K562 (cell line): ENCODE data around the gene TMEM108. TPM values are rescaled to one million over a fixed set of nuclear protein-coding genes. Genes with fewer than 3 reads are reported as not detected.

Source experiments
- MTF1 ChIP-seq: fragments of 250-450 bp; sonication (Bioruptor Pico); IDR thresholded peaks from 2 replicates; pipeline ENCODE4 v1.9.0; 2021; ENCODE audit warnings: moderate library complexity, mild to moderate bottlenecking, inconsistent platforms, borderline replicate concordance
- SREBF1 ChIP-seq: fragments of 150-350 bp; IDR thresholded peaks from 2 replicates; pipeline ENCODE4 v1.6.1; 2014; ENCODE audit warnings: antibody characterized with exemption, low read depth, low read length, borderline replicate concordance
- TSHZ1 ChIP-seq: fragments of 250-450 bp; sonication (Bioruptor Pico); IDR thresholded peaks from 2 replicates; pipeline ENCODE4 v1.4.0; 2020; ENCODE audit warnings: mild to moderate bottlenecking, moderate library complexity
- ZNF592 ChIP-seq: fragments of 450-650 bp; IDR thresholded peaks from 2 replicates; pipeline ENCODE4 v1.6.1; 2017; ENCODE audit warnings: antibody characterized with exemption, mild to moderate bottlenecking
- ZNF699 ChIP-seq: fragments of 250-450 bp; sonication (Bioruptor Pico); IDR thresholded peaks from 2 replicates; pipeline ENCODE4 v1.8.0; 2021; ENCODE audit warnings: mild to moderate bottlenecking, moderate library complexity; ENCODE audit not compliant: insufficient replicate concordance
- polyA plus RNA-seq, 8 experiments: library from polyadenylated mRNA; depleted of rRNA in 4 of 8; stranded (reverse) in 5 of 8; unstranded in 3 of 8; fragments of >200 nt; fragmentation: Nextera tagmentation in 2 of 8; fragmentation: Illumina TruSeq in 1 of 8; extraction: Ambion mirVana in 2 of 8; extraction: Trizol in 1 of 8; gene quantifications; 2 replicates each; pipeline versions ENCODE4 v1.2.1 to v1.2.3, GENCODE V29; 2011 to 2014; ENCODE audit warnings: inconsistent platforms in 1 of 8, missing spikeins in 1 of 8
- total RNA-seq, 7 experiments: library from RNA; depleted of rRNA in 6 of 7; stranded (reverse); fragments of >200 nt in 6 of 7; fragmentation: Illumina TruSeq in 2 of 7; extraction: Trizol in 2 of 7; gene quantifications; 2 replicates each; pipeline versions ENCODE4 v1.2.1 to v1.2.3, GENCODE V29; 2011 to 2021; ENCODE audit warnings: low replicate concordance in 1 of 7

The TMEM108 gene
- total and polyA plus RNA-seq, 9 of the 15 experiments (the other 6 are each of a cell fraction or from before 2014, with no cell fraction given) = 0.65 to 11.1 (median 3.4) TPM

GRCh38 chr3:133400006-133400515, 361.9 kb downstream of the TMEM108 start, which contains the start of gene BFSP2 (continued):
- TF ChIP-seq TSHZ1 (CRISPR knock-in tag) (no peak), ZNF699 (CRISPR knock-in tag) (no peak), MTF1 (CRISPR knock-in tag) (no peak), SREBF1 (no peak), ZNF592 (no peak)
